DOHH2 (cell line): Measurements from ENCODE around the gene ITGB7.

Experiments
- EZH2phosphoT487 ChIP-seq: fragments of 200-600 bp; sonication (generic); IDR thresholded peaks from 2 replicates; pipeline ENCODE4 v1.6.1; 2017; ENCODE audit warnings: borderline replicate concordance, mild to moderate bottlenecking, antibody characterized with exemption, low read length, moderate library complexity, mixed read lengths
- TF ChIP-seq, protein P1 (sequence below): fragments of 200-600 bp; sonication (generic); IDR thresholded peaks from one replicate; pipeline ENCODE4 v1.5.1; 2014; ENCODE audit warnings: antibody characterized with exemption, mild to moderate bottlenecking, low read depth, low read length; ENCODE audit not compliant: poor library complexity, severe bottlenecking

DNA sequence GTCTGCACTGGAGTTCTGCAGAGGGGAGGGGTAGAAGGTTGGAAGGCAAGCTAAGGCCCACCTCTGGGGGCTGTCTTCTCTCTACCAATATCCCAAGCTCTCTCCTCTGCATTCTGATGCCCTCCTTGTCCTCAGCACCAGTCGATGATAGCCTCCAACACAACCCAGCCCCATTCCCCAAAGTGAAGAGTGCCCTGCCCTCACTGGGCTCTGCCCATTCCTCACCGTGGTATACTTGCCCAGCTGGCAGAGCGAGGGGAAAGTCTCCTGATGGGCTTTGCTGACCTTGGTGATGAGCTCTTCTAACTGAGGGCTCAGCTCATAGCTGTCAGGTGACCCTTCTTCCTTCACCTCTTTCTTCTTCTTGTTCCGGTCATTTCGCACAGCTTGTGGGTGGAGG lies 7.2 kb upstream of the ITGB7 start:
- TF ChIP-seq, protein P1, sequence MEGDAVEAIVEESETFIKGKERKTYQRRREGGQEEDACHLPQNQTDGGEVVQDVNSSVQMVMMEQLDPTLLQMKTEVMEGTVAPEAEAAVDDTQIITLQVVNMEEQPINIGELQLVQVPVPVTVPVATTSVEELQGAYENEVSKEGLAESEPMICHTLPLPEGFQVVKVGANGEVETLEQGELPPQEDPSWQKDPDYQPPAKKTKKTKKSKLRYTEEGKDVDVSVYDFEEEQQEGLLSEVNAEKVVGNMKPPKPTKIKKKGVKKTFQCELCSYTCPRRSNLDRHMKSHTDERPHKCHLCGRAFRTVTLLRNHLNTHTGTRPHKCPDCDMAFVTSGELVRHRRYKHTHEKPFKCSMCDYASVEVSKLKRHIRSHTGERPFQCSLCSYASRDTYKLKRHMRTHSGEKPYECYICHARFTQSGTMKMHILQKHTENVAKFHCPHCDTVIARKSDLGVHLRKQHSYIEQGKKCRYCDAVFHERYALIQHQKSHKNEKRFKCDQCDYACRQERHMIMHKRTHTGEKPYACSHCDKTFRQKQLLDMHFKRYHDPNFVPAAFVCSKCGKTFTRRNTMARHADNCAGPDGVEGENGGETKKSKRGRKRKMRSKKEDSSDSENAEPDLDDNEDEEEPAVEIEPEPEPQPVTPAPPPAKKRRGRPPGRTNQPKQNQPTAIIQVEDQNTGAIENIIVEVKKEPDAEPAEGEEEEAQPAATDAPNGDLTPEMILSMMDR: no peak
- TF ChIP-seq EZH2phosphoT487: no peak
